Suprapubic skin (tissue), 4 donors: ENCODE measurements around the gene GSK3B. TPM values are rescaled to one million over a fixed set of nuclear protein-coding genes. Genes with fewer than 3 reads are reported as not detected.

ENCODE experiments used
- DNase-seq, 2 donors: peaks; one replicate each; pipeline ENCODE4 v3.0.0-alpha.2; 2019; ENCODE audit warnings: low spot score in 2 of 2
- H3K27ac ChIP-seq: fragments of 200-600 bp; sonication (generic); one replicate; pipeline ENCODE4 v1.5.1; 2019
- H3K27me3 ChIP-seq: fragments of 200-600 bp; sonication (generic); one replicate; pipeline ENCODE4 v1.5.1; 2019
- H3K36me3 ChIP-seq: fragments of 200-600 bp; sonication (generic); one replicate; pipeline ENCODE4 v1.5.1; 2019
- H3K4me1 ChIP-seq: fragments of 200-600 bp; sonication (generic); one replicate; pipeline ENCODE4 v1.5.1; 2019
- H3K4me3 ChIP-seq: fragments of 200-600 bp; sonication (generic); one replicate; pipeline ENCODE4 v1.5.1; 2019; ENCODE audit warnings: mild to moderate bottlenecking
- H3K9me3 ChIP-seq: fragments of 200-600 bp; sonication (generic); one replicate; pipeline ENCODE4 v1.5.1; 2019
- CTCF ChIP-seq, 2 donors: fragments of 200-600 bp in 1 of 2; fragments of 450-650 bp in 1 of 2; sonication (generic) in 1 of 2; IDR thresholded peaks; one replicate each; pipeline ENCODE4 v1.5.1; 2016 to 2019; ENCODE audit warnings: antibody characterized with exemption in 2 of 2, mild to moderate bottlenecking in 1 of 2, moderate library complexity in 1 of 2
- EP300 ChIP-seq: sonication (generic); formaldehyde crosslinking; IDR thresholded peaks from one replicate; pipeline ENCODE4 v1.6.1; 2017; ENCODE audit warnings: antibody characterized with exemption
- POLR2A ChIP-seq, 2 donors: fragments of 450-650 bp; IDR thresholded peaks; one replicate each; pipeline ENCODE4 v1.6.1; 2017; ENCODE audit warnings: antibody characterized with exemption in 2 of 2, mild to moderate bottlenecking in 2 of 2, moderate library complexity in 2 of 2
- POLR2AphosphoS5 ChIP-seq, 3 donors: sonication (generic); formaldehyde crosslinking; IDR thresholded peaks; one replicate each; pipeline ENCODE4 v1.6.1; 2017; ENCODE audit warnings: antibody characterized with exemption in 3 of 3
- WGBS: methylation state at CpG from one replicate; pipeline ENCODE4 v1.1.5; 2018; 5-methylcytosine and 5-hydroxymethylcytosine counted together
- total RNA-seq, 4 donors: library from RNA; depleted of rRNA; stranded (reverse); fragments of >200 nt; gene quantifications; one replicate each; pipeline ENCODE4 v1.1.0, GENCODE V29; 2016

The GSK3B gene
- total RNA-seq, 4 donors from 2014 or later, result 43.8 to 58.1 (median 53.0) TPM

- Histone ChIP-seq H3K4me3 (no peak overlapping the region), H3K4me1 (no peaks in the 10 kb centered on the region), H3K27me3 (no peaks in the 10 kb centered on the region), H3K36me3 (peaks cover 6% of the 10 kb centered on the region), H3K9me3 (no peaks in the 10 kb centered on the region), H3K27ac (no peak overlapping the region)
- no peak for DNase-seq
- WGBS, result 80% methylated on average over 3 of the region's 3 CpGs
- no peak for TF ChIP-seq POLR2AphosphoS5 (IDR thresholded peaks at IDR 0.05)
- no peak for TF ChIP-seq CTCF (IDR thresholded peaks at IDR 0.05)
- no peak for TF ChIP-seq POLR2A (IDR thresholded peaks at IDR 0.05)
- no peak for TF ChIP-seq EP300
These were observed 181.2 kb downstream of the GSK3B start for GRCh38 chr3:119913021-119913420.

- 63% methylated on average over 2 of the region's 2 CpGs for WGBS
- Histone ChIP-seq H3K4me3 (no peak overlapping the region), H3K27me3 (no peaks in the 10 kb centered on the region), H3K36me3 (peaks cover 6% of the 10 kb centered on the region), H3K27ac (no peak overlapping the region), H3K4me1 (no peaks in the 10 kb centered on the region), H3K9me3 (no peaks in the 10 kb centered on the region)
- TF ChIP-seq CTCF (IDR thresholded peaks at IDR 0.05) (no peak), POLR2A (IDR thresholded peaks at IDR 0.05) (no peak), POLR2AphosphoS5 (IDR thresholded peaks at IDR 0.05) (no peak), EP300 (no peak)
- no peak for DNase-seq
These were observed 182.0 kb downstream of the GSK3B start for GRCh38 chr3:119912220-119912619.

GRCh38 chr3:119911748-119912147 lies 182.5 kb downstream of the GSK3B start:
- Histone ChIP-seq H3K4me3 (no peak overlapping the region), H3K27me3 (no peaks in the 10 kb centered on the region), H3K4me1 (no peaks in the 10 kb centered on the region), H3K27ac (no peak overlapping the region), H3K9me3 (no peaks in the 10 kb centered on the region), H3K36me3 (peaks cover 6% of the 10 kb centered on the region)
- TF ChIP-seq EP300 (no peak), POLR2AphosphoS5 (IDR thresholded peaks at IDR 0.05) (no peak), CTCF (IDR thresholded peaks at IDR 0.05) (no peak), POLR2A (IDR thresholded peaks at IDR 0.05) (no peak)
- 60% methylated on average over 1 of the region's 1 CpG for WGBS
- DNase-seq, result no peak

- H3K4me1 ChIP-seq, result no peaks in the 10 kb centered on the region
- no peak overlapping the region for H3K4me3 ChIP-seq
- no peak overlapping the region for H3K27ac ChIP-seq
- TF ChIP-seq POLR2A (IDR thresholded peaks at IDR 0.05) (no peak), CTCF (IDR thresholded peaks at IDR 0.05) (no peak), EP300 (no peak), POLR2AphosphoS5 (IDR thresholded peaks at IDR 0.05) (no peak)
- no peaks in the 10 kb centered on the region for H3K27me3 ChIP-seq
- no peaks in the 10 kb centered on the region for H3K9me3 ChIP-seq
- DNase-seq, result no peak
- WGBS, result 86% methylated on average over 3 of the region's 3 CpGs
- H3K36me3 ChIP-seq, result peaks cover 23% of the 10 kb centered on the region
These were observed 192.2 kb downstream of the GSK3B start for GRCh38 chr3:119902061-119902460.

GRCh38 chr3:119901148-119901547 lies 193.1 kb downstream of the GSK3B start:
- Histone ChIP-seq H3K27ac (no peak overlapping the region), H3K9me3 (no peaks in the 10 kb centered on the region), H3K4me1 (no peaks in the 10 kb centered on the region), H3K4me3 (no peak overlapping the region), H3K27me3 (no peaks in the 10 kb centered on the region), H3K36me3 (peaks cover 22% of the 10 kb centered on the region)
- 80% methylated on average over 1 of the region's 1 CpG for WGBS
- TF ChIP-seq EP300 (no peak), POLR2AphosphoS5 (IDR thresholded peaks at IDR 0.05) (no peak), POLR2A (IDR thresholded peaks at IDR 0.05) (no peak), CTCF (IDR thresholded peaks at IDR 0.05) (no peak)
- no peak for DNase-seq
